Measurements from ENCODE around the gene VWA2.
A peak's percentile ranks its signal among the peaks of the same experiment; 100 is the strongest.

DNA sequence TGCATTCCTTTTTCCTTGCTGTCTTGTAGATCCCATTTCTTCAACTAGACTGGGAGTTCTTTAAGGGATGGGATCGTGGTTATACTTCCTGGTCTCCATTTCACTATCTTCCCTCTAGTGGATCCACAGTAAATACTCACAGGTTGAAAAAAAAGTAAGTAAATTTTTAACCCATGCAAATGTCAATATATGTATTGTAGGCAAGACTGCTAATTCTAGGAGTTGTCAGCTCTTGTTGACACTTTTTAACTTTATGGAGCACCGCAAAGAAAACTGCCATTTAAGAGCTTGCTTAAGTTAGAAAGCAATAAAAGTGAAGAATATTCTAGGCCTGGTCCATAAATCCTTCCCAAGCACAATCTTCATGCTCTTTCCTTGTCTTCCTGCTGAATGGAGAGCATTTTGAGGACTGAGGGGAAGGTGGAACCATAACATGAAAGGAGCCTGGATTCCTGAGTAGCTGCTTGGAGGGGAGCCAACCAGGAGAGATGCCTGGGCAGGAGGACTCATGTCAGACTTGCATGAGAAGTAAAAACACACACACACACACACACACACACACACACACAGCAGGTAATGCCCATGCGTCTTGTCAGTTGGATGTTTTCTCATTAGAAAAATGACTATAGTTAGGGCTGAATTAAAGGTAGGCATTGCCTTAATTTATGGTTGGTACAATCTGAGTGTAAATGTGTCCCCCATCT, 32.2 kb downstream of the VWA2 start:
- TF ChIP-seq, protein P1, sequence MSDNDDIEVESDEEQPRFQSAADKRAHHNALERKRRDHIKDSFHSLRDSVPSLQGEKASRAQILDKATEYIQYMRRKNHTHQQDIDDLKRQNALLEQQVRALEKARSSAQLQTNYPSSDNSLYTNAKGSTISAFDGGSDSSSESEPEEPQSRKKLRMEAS (IDR thresholded peaks at IDR 0.05), result no peak
- no peak for TF ChIP-seq RAD21 (IDR thresholded peaks at IDR 0.05; ENCODE audit: low read depth)
- 0 out of 2 replicates have a peak, but pooled peaks have one; percentile 31 for TF ChIP-seq TEAD4 (IDR thresholded peaks at IDR 0.05)
- TF ChIP-seq, protein P2, sequence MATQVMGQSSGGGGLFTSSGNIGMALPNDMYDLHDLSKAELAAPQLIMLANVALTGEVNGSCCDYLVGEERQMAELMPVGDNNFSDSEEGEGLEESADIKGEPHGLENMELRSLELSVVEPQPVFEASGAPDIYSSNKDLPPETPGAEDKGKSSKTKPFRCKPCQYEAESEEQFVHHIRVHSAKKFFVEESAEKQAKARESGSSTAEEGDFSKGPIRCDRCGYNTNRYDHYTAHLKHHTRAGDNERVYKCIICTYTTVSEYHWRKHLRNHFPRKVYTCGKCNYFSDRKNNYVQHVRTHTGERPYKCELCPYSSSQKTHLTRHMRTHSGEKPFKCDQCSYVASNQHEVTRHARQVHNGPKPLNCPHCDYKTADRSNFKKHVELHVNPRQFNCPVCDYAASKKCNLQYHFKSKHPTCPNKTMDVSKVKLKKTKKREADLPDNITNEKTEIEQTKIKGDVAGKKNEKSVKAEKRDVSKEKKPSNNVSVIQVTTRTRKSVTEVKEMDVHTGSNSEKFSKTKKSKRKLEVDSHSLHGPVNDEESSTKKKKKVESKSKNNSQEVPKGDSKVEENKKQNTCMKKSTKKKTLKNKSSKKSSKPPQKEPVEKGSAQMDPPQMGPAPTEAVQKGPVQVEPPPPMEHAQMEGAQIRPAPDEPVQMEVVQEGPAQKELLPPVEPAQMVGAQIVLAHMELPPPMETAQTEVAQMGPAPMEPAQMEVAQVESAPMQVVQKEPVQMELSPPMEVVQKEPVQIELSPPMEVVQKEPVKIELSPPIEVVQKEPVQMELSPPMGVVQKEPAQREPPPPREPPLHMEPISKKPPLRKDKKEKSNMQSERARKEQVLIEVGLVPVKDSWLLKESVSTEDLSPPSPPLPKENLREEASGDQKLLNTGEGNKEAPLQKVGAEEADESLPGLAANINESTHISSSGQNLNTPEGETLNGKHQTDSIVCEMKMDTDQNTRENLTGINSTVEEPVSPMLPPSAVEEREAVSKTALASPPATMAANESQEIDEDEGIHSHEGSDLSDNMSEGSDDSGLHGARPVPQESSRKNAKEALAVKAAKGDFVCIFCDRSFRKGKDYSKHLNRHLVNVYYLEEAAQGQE (IDR thresholded peaks at IDR 0.05; ENCODE audit: low read depth), result no peak
- TF ChIP-seq CEBPB (IDR thresholded peaks at IDR 0.05), result no peak

Data from Ishikawa (cell line).